Measurements from ENCODE around the gene ELMO1.

ELMO1 gene

GRCh38 chr7:37039131-37039749 is 409.4 kb downstream of the ELMO1 start:
- no peak for DNase-seq
- intact Hi-C loops (cut with DNase I; ENCODE audit: low total_unique reads) = no loop called here
- no peak overlapping the region for H3K27ac ChIP-seq
- H3K27me3 ChIP-seq = no peaks in the 10 kb centered on the region
- H3K9me3 ChIP-seq = peaks cover 0 to 12% (median 0%) of the 10 kb centered on the region in 3 donors
- no peak overlapping the region for H3K4me3 ChIP-seq
- TF ChIP-seq CTCF (IDR thresholded peaks at IDR 0.05) = no peak
- H3K36me3 ChIP-seq = no peaks in the 10 kb centered on the region
- H3K4me1 ChIP-seq = no peaks in the 10 kb centered on the region

GRCh38 chr7:37038706-37039105 is 410.0 kb downstream of the ELMO1 start:
- Histone ChIP-seq H3K36me3 (no peaks in the 10 kb centered on the region), H3K4me3 (no peak overlapping the region), H3K4me1 (no peaks in the 10 kb centered on the region), H3K27me3 (no peaks in the 10 kb centered on the region), H3K9me3 (peaks cover 0 to 12% (median 0%) of the 10 kb centered on the region in 3 donors), H3K27ac (no peak overlapping the region)
- intact Hi-C loops (cut with DNase I; ENCODE audit: low total_unique reads) = no loop called here
- no peak for DNase-seq
- TF ChIP-seq CTCF (IDR thresholded peaks at IDR 0.05) = no peak

GRCh38 chr7:37037286-37037685 is 411.4 kb downstream of the ELMO1 start:
- no peak for TF ChIP-seq CTCF (IDR thresholded peaks at IDR 0.05)
- no peak for DNase-seq
- H3K4me3 ChIP-seq = no peak overlapping the region
- no peaks in the 10 kb centered on the region for H3K27me3 ChIP-seq
- peaks cover 0 to 8% (median 5%) of the 10 kb centered on the region in 4 donors for H3K4me1 ChIP-seq
- H3K27ac ChIP-seq = no peak overlapping the region
- H3K36me3 ChIP-seq = no peaks in the 10 kb centered on the region
- intact Hi-C loops (cut with DNase I; ENCODE audit: low total_unique reads) = no loop called here
- H3K9me3 ChIP-seq = peaks cover 0 to 12% (median 0%) of the 10 kb centered on the region in 3 donors

- TF ChIP-seq CTCF (IDR thresholded peaks at IDR 0.05) = no peak
- Histone ChIP-seq H3K9me3 (peaks cover 0 to 12% (median 0%) of the 10 kb centered on the region in 3 donors), H3K27me3 (no peaks in the 10 kb centered on the region), H3K4me1 (peaks cover 0 to 23% (median 18%) of the 10 kb centered on the region in 4 donors), H3K27ac (no peak overlapping the region), H3K4me3 (no peak overlapping the region), H3K36me3 (no peaks in the 10 kb centered on the region)
- intact Hi-C loops (cut with DNase I; ENCODE audit: low total_unique reads) = no loop called here
- no peak for DNase-seq
These were observed 413.0 kb downstream of the ELMO1 start for GRCh38 chr7:37035631-37036030.

GRCh38 chr7:37033141-37033540 is 415.5 kb downstream of the ELMO1 start:
- Histone ChIP-seq H3K4me3 (no peak overlapping the region), H3K4me1 (peaks cover 0 to 27% (median 18%) of the 10 kb centered on the region in 4 donors), H3K27ac (peak overlapping the region in 1 of 2 donors; percentile 68), H3K36me3 (no peaks in the 10 kb centered on the region), H3K27me3 (no peaks in the 10 kb centered on the region), H3K9me3 (peaks cover 0 to 2% (median 0%) of the 10 kb centered on the region in 3 donors)
- no peak for DNase-seq
- intact Hi-C loops (cut with DNase I; ENCODE audit: low total_unique reads) = no loop called here
- TF ChIP-seq CTCF (IDR thresholded peaks at IDR 0.05) = no peak

GRCh38 chr7:37032258-37032601 is 416.4 kb downstream of the ELMO1 start:
- DNase-seq = no peak
- TF ChIP-seq CTCF (IDR thresholded peaks at IDR 0.05) = no peak
- H3K4me1 ChIP-seq = peaks cover 0 to 27% (median 18%) of the 10 kb centered on the region in 4 donors

More at GRCh38 chr7:37032258-37032601, 416.4 kb downstream of the ELMO1 start:
- no peak overlapping the region for H3K4me3 ChIP-seq
- no peaks in the 10 kb centered on the region for H3K27me3 ChIP-seq
- intact Hi-C loops (cut with DNase I; ENCODE audit: low total_unique reads) = no loop called here
- no peaks in the 10 kb centered on the region for H3K9me3 ChIP-seq
- H3K27ac ChIP-seq = peak overlapping the region; percentile 68 to 75
- H3K36me3 ChIP-seq = no peaks in the 10 kb centered on the region

All from tibial artery (tissue), 4 donors.